GM10266 (cell line): ENCODE data around the gene TSC1.
"Not testable (repeated sequence)": the region's sequence is repeated elsewhere in the genome, so short reads cannot be mapped to it uniquely, and the experiment has no call there.

ENCODE experiments used
- DNase-seq: peaks from one replicate; pipeline ENCODE4 v3.0.0; 2012; ENCODE audit errors: extremely low spot score
- TF ChIP-seq, protein P1 (sequence below): IDR thresholded peaks from 2 replicates; pipeline ENCODE4 v1.5.1; 2012; ENCODE audit warnings: mild to moderate bottlenecking, low read depth; ENCODE audit not compliant: control insufficient read depth, insufficient read depth; ENCODE audit errors: missing control alignments

Gene TSC1

GRCh38 chr9:132973713-132974112 is 29.3 kb upstream of the TSC1 start:
- DNase-seq, result no peak

GRCh38 chr9:132973166-132973565 is 28.8 kb upstream of the TSC1 start:
- DNase-seq, result no peak
- TF ChIP-seq, protein P1, sequence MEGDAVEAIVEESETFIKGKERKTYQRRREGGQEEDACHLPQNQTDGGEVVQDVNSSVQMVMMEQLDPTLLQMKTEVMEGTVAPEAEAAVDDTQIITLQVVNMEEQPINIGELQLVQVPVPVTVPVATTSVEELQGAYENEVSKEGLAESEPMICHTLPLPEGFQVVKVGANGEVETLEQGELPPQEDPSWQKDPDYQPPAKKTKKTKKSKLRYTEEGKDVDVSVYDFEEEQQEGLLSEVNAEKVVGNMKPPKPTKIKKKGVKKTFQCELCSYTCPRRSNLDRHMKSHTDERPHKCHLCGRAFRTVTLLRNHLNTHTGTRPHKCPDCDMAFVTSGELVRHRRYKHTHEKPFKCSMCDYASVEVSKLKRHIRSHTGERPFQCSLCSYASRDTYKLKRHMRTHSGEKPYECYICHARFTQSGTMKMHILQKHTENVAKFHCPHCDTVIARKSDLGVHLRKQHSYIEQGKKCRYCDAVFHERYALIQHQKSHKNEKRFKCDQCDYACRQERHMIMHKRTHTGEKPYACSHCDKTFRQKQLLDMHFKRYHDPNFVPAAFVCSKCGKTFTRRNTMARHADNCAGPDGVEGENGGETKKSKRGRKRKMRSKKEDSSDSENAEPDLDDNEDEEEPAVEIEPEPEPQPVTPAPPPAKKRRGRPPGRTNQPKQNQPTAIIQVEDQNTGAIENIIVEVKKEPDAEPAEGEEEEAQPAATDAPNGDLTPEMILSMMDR, result no peak

More at GRCh38 chr9:132973713-132974112, 29.3 kb upstream of the TSC1 start:
- TF ChIP-seq, protein P1, result no peak

DNA sequence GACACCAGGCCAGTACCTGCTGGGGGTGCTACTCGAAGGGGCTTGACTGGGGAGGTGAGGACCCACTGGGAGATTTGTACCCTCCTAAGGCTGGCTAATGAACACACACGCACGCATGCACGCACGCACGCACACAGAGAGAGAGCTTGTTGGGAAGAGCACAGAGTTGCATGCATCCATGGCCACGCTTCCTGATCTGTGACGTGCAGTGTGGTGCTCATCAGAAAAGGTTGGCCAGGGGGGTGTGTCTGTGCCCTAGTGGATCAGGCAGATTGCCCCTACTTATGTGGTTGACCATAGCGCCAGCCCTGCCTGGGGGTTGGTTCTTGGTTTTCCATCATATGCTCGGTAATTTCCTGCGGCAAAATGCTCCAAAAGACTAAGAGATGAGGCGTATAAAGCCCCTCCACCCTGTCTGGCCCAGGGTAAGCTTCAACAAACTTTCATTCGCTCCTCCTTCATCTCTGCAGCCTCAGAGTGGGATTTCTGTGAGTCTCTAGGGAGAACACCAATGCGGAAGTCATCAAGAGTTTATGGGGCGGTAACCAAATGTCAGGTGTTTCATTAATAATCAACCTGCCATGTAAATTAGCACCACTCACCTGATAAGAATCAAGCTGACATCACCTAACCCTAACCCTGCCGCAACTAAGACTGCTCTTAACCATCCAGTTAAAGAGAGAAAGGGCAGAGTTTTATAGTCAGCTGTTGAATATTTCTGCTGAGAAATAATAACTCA is 26.1 kb upstream of the TSC1 start:
- no peak for DNase-seq
- TF ChIP-seq, protein P1, result no peak

GRCh38 chr9:132969783-132970182 is 25.4 kb upstream of the TSC1 start:
- no peak for DNase-seq
- TF ChIP-seq, protein P1, result no peak

DNA sequence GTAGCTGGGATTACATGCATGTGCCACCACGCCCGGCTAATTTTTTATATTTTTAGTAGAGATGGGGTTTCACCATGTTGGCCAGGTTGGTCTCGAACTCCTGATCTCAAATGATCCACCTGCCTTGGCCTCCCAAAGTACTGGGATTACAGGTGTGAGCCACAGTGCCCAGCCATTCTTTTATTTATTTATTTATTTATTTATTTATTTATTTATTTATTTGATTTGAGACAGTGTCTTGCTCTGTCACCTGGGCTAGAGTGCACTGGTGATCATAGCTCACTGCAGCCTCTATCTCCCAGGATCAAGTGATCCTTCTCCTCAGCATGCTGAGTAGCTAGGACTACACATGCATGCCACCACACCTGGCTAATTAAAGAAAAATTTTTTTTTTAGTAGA is 23.5 kb upstream of the TSC1 start:
- not testable (repeated sequence) for DNase-seq

- TF ChIP-seq, protein P1, result no peak
- no peak for DNase-seq
Observed at GRCh38 chr9:132965478-132965877, 21.1 kb upstream of the TSC1 start.

DNA sequence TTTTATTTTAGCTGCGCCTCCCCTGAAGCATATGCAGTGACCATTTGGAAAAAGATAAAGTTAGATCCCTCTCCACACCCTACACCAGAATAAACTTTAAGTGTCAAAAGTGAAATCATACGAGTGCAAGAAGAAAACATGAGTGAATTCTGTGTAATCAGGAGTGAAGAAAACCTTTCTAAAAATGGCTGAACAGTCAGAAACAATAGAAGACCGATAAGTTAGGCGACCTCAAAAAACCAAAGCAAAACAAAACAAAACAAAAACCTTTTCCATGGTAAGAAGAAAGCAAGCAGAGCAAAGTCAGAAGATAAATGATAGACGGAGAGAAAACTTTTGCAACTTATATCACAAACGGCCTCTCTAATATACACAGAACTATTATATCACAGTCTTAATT is 16.6 kb upstream of the TSC1 start:
- DNase-seq, result no peak
- TF ChIP-seq, protein P1, result no peak

DNA sequence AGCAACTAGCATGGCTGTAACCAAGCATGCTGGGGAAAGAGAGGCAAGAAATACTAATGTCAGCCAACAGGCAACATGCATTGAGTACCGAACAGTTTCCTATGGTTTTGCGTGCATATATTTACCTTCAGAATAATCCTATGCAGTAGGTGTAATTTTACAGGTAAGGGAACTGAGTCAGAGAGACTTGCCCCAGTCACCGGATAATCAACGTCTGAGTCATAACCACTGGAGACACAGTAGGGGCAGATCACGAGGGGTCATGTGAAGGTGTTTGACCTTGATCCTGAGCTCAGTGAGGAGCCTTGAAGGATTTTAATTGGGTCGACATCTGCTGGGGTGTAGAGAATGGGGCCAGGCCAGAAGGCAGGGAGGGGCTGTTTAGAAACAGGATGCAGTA is 13.4 kb upstream of the TSC1 start:
- TF ChIP-seq, protein P1, result no peak
- no peak for DNase-seq
